ENCODE results near the gene SCD. TPM values are rescaled to one million over a fixed set of nuclear protein-coding genes. Genes with fewer than 3 reads are reported as not detected.

Gene SCD
- total and polyA plus RNA-seq, 9 of the 15 experiments (the other 6 are each of a cell fraction or from before 2014, with no cell fraction given) = 114 to 486 (median 188) TPM

DNA sequence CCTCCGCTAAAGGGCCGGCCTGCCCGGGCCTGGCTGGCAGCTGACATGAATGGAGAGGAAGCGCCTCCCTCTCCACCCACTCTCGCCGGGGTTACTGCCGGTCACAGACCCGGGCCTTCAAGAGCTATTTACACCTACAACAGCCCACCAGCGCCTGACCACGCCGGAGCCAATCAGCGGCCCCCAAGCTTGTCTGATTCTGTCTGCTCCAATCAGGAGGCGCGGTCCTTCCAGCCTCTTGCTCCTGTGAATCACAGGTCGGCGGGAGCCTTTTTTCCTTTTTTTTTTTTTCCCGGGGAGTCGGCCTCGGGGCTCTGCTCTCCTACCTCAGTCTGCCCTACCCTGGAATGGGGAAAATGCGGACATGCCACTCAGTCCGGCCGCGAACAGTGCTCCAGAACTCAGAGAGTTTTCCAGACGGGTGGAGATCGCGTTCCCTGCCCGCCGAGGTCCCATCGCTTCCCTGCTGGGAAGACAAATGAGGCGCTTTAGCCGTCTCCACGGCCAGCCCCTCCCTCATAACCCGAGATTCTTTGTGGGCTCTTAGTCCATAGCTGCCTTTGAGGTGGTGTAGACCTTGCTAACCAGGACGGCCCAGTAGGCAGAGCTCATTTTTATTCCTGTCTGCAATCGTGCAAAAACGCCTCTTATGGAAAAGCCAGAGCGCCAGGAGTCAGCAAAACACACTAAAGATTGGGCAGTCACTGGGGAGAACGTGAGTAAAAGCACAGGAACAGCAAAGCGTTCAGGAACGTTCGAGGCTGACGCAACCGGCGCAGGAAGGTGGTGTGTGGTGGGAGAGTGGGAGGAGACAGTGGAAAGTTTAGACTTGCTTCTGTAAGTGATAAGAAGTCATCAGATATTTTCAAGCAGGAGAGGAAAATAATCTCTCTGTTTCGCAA lies 26.5 kb downstream of the SCD start (continued):
- peak; percentile 84 for TF ChIP-seq MTA3 (IDR thresholded peaks at IDR 0.05; ENCODE audit: borderline replicate concordance)
- no peak for TF ChIP-seq RNF219 (CRISPR knock-in tag; IDR thresholded peaks at IDR 0.05)
- no peak for TF ChIP-seq PPARD (CRISPR knock-in tag; IDR thresholded peaks at IDR 0.05)
- TF ChIP-seq FOXM1 (IDR thresholded peaks at IDR 0.05; ENCODE audit: low read depth) = no peak
- no peak for TF ChIP-seq FOXM1 (CRISPR knock-in tag; IDR thresholded peaks at IDR 0.05; ENCODE audit: low read depth)
- peak; percentile 100 for TF ChIP-seq SREBF1 (IDR thresholded peaks at IDR 0.05; ENCODE audit: borderline replicate concordance, low read depth, low read length)
- peak; percentile 69 for TF ChIP-seq TCF3 (CRISPR knock-in tag; IDR thresholded peaks at IDR 0.05)
- no peak for TF ChIP-seq CBX3 (IDR thresholded peaks at IDR 0.05; ENCODE audit: borderline replicate concordance in 1 of 2, low read length in 2 of 2)
- TF ChIP-seq ZFP91 (CRISPR knock-in tag; IDR thresholded peaks at IDR 0.05) = no peak
- TF ChIP-seq HMGN3 (IDR thresholded peaks at IDR 0.05; ENCODE audit: borderline replicate concordance, extremely low read depth, insufficient read length, low read depth, low read length) = peak; percentile 40
- no peak for TF ChIP-seq ZNF174 (CRISPR knock-in tag; IDR thresholded peaks at IDR 0.05)
- no peak for TF ChIP-seq ZNF277 (CRISPR knock-in tag; IDR thresholded peaks at IDR 0.05; ENCODE audit: borderline replicate concordance)
- TF ChIP-seq ZSCAN29 (IDR thresholded peaks at IDR 0.05) = peak; percentile 90
- no peak for TF ChIP-seq U2AF2 (optimal IDR thresholded peaks at IDR 0.05; ENCODE audit: low read depth, low read length)
- no peak for TF ChIP-seq NCOA4 (IDR thresholded peaks at IDR 0.05; ENCODE audit: partially characterized antibody)
- TF ChIP-seq HEY1 (CRISPR knock-in tag; IDR thresholded peaks at IDR 0.05; ENCODE audit: borderline replicate concordance) = no peak
- TF ChIP-seq, protein P1, sequence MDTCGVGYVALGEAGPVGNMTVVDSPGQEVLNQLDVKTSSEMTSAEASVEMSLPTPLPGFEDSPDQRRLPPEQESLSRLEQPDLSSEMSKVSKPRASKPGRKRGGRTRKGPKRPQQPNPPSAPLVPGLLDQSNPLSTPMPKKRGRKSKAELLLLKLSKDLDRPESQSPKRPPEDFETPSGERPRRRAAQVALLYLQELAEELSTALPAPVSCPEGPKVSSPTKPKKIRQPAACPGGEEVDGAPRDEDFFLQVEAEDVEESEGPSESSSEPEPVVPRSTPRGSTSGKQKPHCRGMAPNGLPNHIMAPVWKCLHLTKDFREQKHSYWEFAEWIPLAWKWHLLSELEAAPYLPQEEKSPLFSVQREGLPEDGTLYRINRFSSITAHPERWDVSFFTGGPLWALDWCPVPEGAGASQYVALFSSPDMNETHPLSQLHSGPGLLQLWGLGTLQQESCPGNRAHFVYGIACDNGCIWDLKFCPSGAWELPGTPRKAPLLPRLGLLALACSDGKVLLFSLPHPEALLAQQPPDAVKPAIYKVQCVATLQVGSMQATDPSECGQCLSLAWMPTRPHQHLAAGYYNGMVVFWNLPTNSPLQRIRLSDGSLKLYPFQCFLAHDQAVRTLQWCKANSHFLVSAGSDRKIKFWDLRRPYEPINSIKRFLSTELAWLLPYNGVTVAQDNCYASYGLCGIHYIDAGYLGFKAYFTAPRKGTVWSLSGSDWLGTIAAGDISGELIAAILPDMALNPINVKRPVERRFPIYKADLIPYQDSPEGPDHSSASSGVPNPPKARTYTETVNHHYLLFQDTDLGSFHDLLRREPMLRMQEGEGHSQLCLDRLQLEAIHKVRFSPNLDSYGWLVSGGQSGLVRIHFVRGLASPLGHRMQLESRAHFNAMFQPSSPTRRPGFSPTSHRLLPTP (IDR thresholded peaks at IDR 0.05; ENCODE audit: borderline replicate concordance, extremely low read depth, insufficient read length) = no peak
- TF ChIP-seq OTX1 (CRISPR knock-in tag; IDR thresholded peaks at IDR 0.05) = no peak
- TF ChIP-seq NFIX (CRISPR knock-in tag; IDR thresholded peaks at IDR 0.05; ENCODE audit: low read depth) = no peak
